GM23248 (cell line): ENCODE results near the gene KIF7. TPM values are rescaled to one million over a fixed set of nuclear protein-coding genes. Genes with fewer than 3 reads are reported as not detected.

ENCODE experiments used
- DNase-seq: peaks from one replicate; pipeline ENCODE4 v3.0.0-alpha.2; 2015
- H2AFZ ChIP-seq: fragments of 200-600 bp; sonication (generic); 2 replicates; pipeline ENCODE4 v1.6.1; 2016; ENCODE audit warnings: antibody characterized with exemption
- H3F3A ChIP-seq: fragments of 200-600 bp; sonication (generic); 2 replicates; pipeline ENCODE4 v1.6.1; 2016; ENCODE audit warnings: mild to moderate bottlenecking, antibody characterized with exemption, mixed run types; ENCODE audit not compliant: insufficient read depth
- H3K27ac ChIP-seq: fragments of 200-600 bp; sonication (generic); 2 replicates; pipeline ENCODE4 v1.5.1; 2016; ENCODE audit warnings: mild to moderate bottlenecking
- H3K27me3 ChIP-seq: fragments of 200-600 bp; sonication (generic); replicated peaks from 2 replicates; pipeline ENCODE4 v1.6.1; 2016; ENCODE audit warnings: mild to moderate bottlenecking; ENCODE audit not compliant: insufficient read depth
- H3K36me3 ChIP-seq: fragments of 200-600 bp; sonication (generic); 2 replicates; pipeline ENCODE4 v1.6.1; 2016; ENCODE audit warnings: low read depth, mild to moderate bottlenecking
- H3K4me1 ChIP-seq: fragments of 200-600 bp; sonication (generic); 2 replicates; pipeline ENCODE4 v1.6.1; 2016; ENCODE audit warnings: mild to moderate bottlenecking; ENCODE audit not compliant: insufficient read depth
- H3K4me2 ChIP-seq: fragments of 200-600 bp; sonication (generic); one replicate; pipeline ENCODE4 v1.6.1; 2016; ENCODE audit warnings: mild to moderate bottlenecking; ENCODE audit not compliant: unreplicated experiment
- H3K4me3 ChIP-seq: fragments of 200-600 bp; sonication (generic); 2 replicates; pipeline ENCODE4 v1.5.1; 2016; ENCODE audit warnings: mild to moderate bottlenecking
- H3K79me2 ChIP-seq: fragments of 200-600 bp; sonication (generic); 2 replicates; pipeline ENCODE4 v1.6.1; 2016; ENCODE audit warnings: mild to moderate bottlenecking; ENCODE audit not compliant: insufficient read depth
- H3K9ac ChIP-seq: fragments of 200-600 bp; sonication (generic); 2 replicates; pipeline ENCODE4 v1.6.1; 2016; ENCODE audit warnings: mild to moderate bottlenecking
- H3K9me2 ChIP-seq: fragments of 200-600 bp; sonication (generic); 2 replicates; pipeline ENCODE4 v1.6.1; 2016; ENCODE audit warnings: mixed run types, mild to moderate bottlenecking, moderate library complexity; ENCODE audit not compliant: insufficient read depth
- H3K9me3 ChIP-seq: fragments of 200-600 bp; sonication (generic); one replicate; pipeline ENCODE4 v1.6.1; 2017; ENCODE audit warnings: low read depth
- H4K20me1 ChIP-seq: fragments of 200-600 bp; sonication (generic); 2 replicates; pipeline ENCODE4 v1.6.0; 2016; ENCODE audit not compliant: insufficient read depth
- EZH2 ChIP-seq: fragments of 200-600 bp; sonication (generic); IDR thresholded peaks from 2 replicates; pipeline ENCODE4 v1.6.1; 2018; ENCODE audit warnings: antibody characterized with exemption, mild to moderate bottlenecking; ENCODE audit not compliant: insufficient read depth, poor library complexity, severe bottlenecking
- EZH2phosphoT487 ChIP-seq: fragments of 200-600 bp; sonication (generic); IDR thresholded peaks from 2 replicates; pipeline ENCODE4 v1.6.1; 2018; ENCODE audit warnings: antibody characterized with exemption, moderate library complexity, mild to moderate bottlenecking, low read depth; ENCODE audit not compliant: insufficient read depth
- WGBS, 2 experiments: methylation state at CpG; one replicate each; pipeline ENCODE4 v1.1.6; 2015 to 2017; ENCODE audit warnings: low lambda C conversion rate in 2 of 2, low coverage in 1 of 2; ENCODE audit errors: missing lambda C conversion rate in 2 of 2; 5-methylcytosine and 5-hydroxymethylcytosine counted together
- in situ Hi-C: fragments of 300-500 bp; cut with MboI; formaldehyde crosslinking; loops from 2 replicates; pipeline ENCODE4 v1.15.0; 2020
- polyA plus RNA-seq: library from polyadenylated mRNA; unstranded; fragments of >200 nt; fragmentation: Nextera tagmentation; extraction: Ambion mirVana; gene quantifications from 2 replicates; pipeline ENCODE4 v1.2.1, GENCODE V29; 2016
- total RNA-seq: library from RNA; depleted of rRNA; stranded (reverse); fragments of >200 nt; shearing (Covaris generic); gene quantifications from 2 replicates; pipeline ENCODE4 v1.2.3, GENCODE V29; 2014

KIF7 gene
- total and polyA plus RNA-seq, 2 experiments from 2014 or later = 6.9 to 30.0 TPM

DNA sequence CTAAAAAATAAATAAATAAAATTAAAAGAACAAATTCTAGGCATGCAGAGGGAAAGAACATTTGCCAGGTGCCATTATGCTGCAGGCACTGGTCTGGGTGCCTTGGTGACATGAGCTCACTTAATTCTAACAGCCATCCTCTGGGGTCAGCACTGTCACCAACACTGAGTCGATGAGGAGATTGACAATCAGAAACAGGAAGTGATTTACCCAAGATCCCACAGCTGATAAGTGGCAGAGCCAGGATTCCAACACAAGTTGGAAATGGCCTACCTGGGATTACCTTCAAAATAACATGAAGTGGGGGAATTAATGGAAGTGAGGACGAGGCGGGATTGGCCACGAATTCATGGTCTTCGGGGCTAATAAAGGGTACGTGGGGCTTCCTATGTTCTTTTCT, 20.3 kb upstream of the KIF7 start:
- in situ Hi-C loops = no loop called here
- TF ChIP-seq EZH2phosphoT487 (no peak), EZH2 (no peak)
- Histone ChIP-seq H3K36me3 (no peaks in the 10 kb centered on the region), H3K27ac (no peak overlapping the region), H3K4me3 (no peak overlapping the region), H3K9ac (no peak overlapping the region), H3K27me3 (no peaks in the 10 kb centered on the region), H3F3A (0 out of 2 replicates have a peak, but pooled peaks cover 11% of the 10 kb centered on the region), H3K9me3 (no peaks in the 10 kb centered on the region), H3K4me2 (no peak overlapping the region), H4K20me1 (no peaks in the 10 kb centered on the region), H3K79me2 (no peaks in the 10 kb centered on the region), H3K4me1 (peaks cover 8% of the 10 kb centered on the region), H2AFZ (no peak overlapping the region), H3K9me2 (no peaks in the 10 kb centered on the region)
- no peak for DNase-seq
- WGBS, 2 experiments = 64 to 77% methylated on average over 6 of the region's 6 CpGs

DNA sequence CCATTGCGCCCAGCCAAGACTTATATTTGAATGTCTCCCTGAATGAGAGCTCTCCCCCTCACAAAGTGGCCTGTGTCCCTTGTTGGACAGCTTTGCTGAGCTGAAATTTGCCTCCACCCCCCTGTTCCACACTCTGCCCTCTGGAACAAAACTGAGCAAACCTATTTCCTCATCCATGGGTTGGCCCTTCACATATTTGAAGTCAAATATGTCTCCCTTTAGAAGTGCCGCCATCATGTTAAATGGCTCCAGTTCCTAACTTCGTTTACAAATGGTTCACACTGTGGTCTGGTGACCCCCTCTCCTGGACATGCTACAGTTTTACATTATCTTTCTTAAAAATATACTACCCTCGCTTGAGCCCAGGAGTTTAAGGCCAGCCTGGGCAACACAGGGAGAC, 19.3 kb upstream of the KIF7 start:
- 65 to 66% methylated on average over 4 of the region's 4 CpGs for WGBS, 2 experiments
- no peaks in the 10 kb centered on the region for H4K20me1 ChIP-seq
- no peak overlapping the region for H2AFZ ChIP-seq
- H3K27ac ChIP-seq = no peak overlapping the region
- DNase-seq = no peak
- no peak overlapping the region for H3K4me2 ChIP-seq
- H3K36me3 ChIP-seq = no peaks in the 10 kb centered on the region
- no peaks in the 10 kb centered on the region for H3K9me2 ChIP-seq
- no peaks in the 10 kb centered on the region for H3K79me2 ChIP-seq
- TF ChIP-seq EZH2 (no peak), EZH2phosphoT487 (no peak)
- H3K4me3 ChIP-seq = no peak overlapping the region
- H3K9me3 ChIP-seq = no peaks in the 10 kb centered on the region
- in situ Hi-C loops = no loop called here
- H3K4me1 ChIP-seq = no peaks in the 10 kb centered on the region
- H3F3A ChIP-seq = 0 out of 2 replicates have a peak, but pooled peaks cover 2% of the 10 kb centered on the region
- H3K27me3 ChIP-seq = no peaks in the 10 kb centered on the region
- H3K9ac ChIP-seq = no peak overlapping the region

DNA sequence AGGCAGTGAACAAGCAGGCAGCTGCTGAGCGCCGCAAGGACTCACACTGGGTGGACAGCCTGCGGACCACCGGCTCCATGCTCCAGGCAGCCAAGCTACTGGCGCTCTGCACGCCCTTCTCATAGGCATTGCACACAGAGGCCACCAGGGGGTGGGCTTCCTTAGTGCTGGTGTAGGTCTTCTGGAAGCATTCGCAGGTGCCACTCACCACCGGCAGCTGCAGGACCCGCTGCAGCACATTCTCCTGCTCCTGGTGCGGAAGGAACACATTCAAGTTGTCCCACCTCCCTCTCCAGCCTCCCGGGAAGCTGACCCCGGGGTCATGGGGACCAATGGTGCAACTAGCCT, 17.9 kb upstream of the KIF7 start:
- H3K9me3 ChIP-seq = no peaks in the 10 kb centered on the region
- H3K4me2 ChIP-seq = no peak overlapping the region
- TF ChIP-seq EZH2phosphoT487 (no peak), EZH2 (no peak)
- H3K9me2 ChIP-seq = no peaks in the 10 kb centered on the region
- no peak overlapping the region for H3K9ac ChIP-seq
- H3K4me3 ChIP-seq = no peak overlapping the region
- in situ Hi-C loops = no loop called here
- no peak overlapping the region for H2AFZ ChIP-seq
- 53 to 62% methylated on average over 12 of the region's 12 CpGs for WGBS, 2 experiments
- H3F3A ChIP-seq = no peaks in the 10 kb centered on the region
- no peaks in the 10 kb centered on the region for H3K79me2 ChIP-seq
- DNase-seq = peak; percentile 38
- H3K27ac ChIP-seq = no peak overlapping the region
- no peaks in the 10 kb centered on the region for H3K36me3 ChIP-seq
- no peaks in the 10 kb centered on the region for H4K20me1 ChIP-seq
- H3K4me1 ChIP-seq = no peaks in the 10 kb centered on the region
- H3K27me3 ChIP-seq = no peaks in the 10 kb centered on the region

DNA sequence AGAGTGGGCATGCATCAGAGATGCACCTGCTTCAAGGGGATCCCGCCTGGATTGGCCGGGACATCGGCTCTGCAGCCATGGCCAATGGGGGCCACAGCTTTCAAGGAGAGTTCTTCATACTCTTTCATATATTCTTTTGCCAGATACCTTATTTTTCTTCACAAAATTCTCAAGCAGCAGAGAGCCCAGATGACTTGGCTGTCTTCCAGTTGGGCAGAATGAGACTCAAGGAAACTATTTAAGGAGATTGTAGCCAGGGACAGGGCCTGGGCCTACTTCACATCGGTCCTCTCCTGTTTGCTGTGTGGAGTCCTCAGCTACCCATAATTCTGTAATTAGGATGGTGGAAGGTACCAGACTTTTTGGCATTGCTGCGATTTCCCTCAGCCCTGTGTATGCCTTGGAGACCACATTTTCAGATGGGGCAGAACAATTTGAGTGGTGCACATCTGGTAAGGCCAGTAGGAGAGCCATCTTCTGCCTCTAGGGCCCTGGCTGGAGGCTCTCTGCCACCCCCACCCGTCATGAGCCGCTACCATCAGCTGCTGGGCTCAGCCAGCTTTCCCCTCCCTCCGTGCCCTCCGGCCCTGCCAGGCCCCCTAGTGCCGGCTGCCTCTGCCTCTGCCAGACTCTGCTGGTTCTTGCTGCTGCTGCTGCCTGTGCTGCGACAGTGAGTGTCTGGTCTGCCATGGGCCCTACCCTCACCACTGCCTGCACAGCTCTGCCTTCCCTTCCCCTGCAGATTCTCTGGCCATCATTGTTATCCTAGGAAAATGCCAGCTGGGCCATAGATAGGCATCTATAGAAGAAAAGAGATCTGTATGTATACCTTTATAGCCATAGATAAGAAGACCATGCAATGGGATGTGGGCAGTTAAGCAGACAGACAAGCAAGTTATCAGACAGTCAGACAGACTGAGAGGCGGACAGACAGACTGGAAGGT, 17.2 kb upstream of the KIF7 start:
- Histone ChIP-seq H3K36me3 (no peaks in the 10 kb centered on the region), H3F3A (no peaks in the 10 kb centered on the region), H3K27ac (no peak overlapping the region), H3K4me3 (no peak overlapping the region), H3K4me2 (no peak overlapping the region), H3K4me1 (no peaks in the 10 kb centered on the region), H4K20me1 (no peaks in the 10 kb centered on the region), H3K9ac (no peak overlapping the region), H3K27me3 (no peaks in the 10 kb centered on the region), H3K9me2 (no peaks in the 10 kb centered on the region), H3K9me3 (no peaks in the 10 kb centered on the region), H3K79me2 (no peaks in the 10 kb centered on the region), H2AFZ (no peak overlapping the region)
- WGBS, 2 experiments = 82 to 84% methylated on average over 9 to 12 of the region's 12 CpGs
- DNase-seq = peak; percentile 70
- in situ Hi-C loops = no loop called here
- no peak for TF ChIP-seq EZH2
- no peak for TF ChIP-seq EZH2phosphoT487
